C4-2B (cell line): ENCODE measurements around the gene ATP6V0E2.

Source experiments
- ZFX ChIP-seq: fragments of 450-650 bp; IDR thresholded peaks from 2 replicates; pipeline ENCODE4 v1.6.1; 2017
- TF ChIP-seq, protein P1 (sequence below): fragments of 450-650 bp; conservative IDR thresholded peaks from 2 replicates; pipeline ENCODE4 v1.5.1; 2017; ENCODE audit warnings: mild to moderate bottlenecking

DNA sequence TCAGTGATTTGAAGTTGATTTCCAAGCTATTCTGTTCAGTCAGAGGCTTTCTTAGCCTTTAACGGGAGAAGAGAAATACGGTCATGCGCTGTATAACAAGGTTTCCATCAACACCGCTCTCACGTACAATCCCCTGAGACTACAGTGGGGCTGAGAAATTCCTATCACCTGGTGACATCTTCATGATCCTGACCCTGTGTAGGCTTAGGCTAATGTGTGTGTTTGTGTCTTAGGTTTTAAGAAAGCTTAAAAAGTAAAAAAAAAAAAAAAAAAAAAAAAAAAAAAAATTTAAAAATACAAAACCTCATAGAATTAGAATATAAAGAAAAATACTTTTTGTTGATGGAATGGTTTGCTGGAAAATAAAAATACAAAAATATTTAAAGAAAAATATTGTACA is 33.8 kb upstream of the ATP6V0E2 start:
- TF ChIP-seq, protein P1, sequence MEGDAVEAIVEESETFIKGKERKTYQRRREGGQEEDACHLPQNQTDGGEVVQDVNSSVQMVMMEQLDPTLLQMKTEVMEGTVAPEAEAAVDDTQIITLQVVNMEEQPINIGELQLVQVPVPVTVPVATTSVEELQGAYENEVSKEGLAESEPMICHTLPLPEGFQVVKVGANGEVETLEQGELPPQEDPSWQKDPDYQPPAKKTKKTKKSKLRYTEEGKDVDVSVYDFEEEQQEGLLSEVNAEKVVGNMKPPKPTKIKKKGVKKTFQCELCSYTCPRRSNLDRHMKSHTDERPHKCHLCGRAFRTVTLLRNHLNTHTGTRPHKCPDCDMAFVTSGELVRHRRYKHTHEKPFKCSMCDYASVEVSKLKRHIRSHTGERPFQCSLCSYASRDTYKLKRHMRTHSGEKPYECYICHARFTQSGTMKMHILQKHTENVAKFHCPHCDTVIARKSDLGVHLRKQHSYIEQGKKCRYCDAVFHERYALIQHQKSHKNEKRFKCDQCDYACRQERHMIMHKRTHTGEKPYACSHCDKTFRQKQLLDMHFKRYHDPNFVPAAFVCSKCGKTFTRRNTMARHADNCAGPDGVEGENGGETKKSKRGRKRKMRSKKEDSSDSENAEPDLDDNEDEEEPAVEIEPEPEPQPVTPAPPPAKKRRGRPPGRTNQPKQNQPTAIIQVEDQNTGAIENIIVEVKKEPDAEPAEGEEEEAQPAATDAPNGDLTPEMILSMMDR, result no peak
- TF ChIP-seq ZFX, result no peak
